Activated CD4-positive, alpha-beta T cell treated with anti-CD3 and anti-CD28 coated beads, Interleukin-2, amount 10 ng/mL, durations not matched to agents 7 days and 5 days (primary cell): ENCODE results near the gene COX5A. TPM values are rescaled to one million over a fixed set of nuclear protein-coding genes. Genes with fewer than 3 reads are reported as not detected.
"Not testable (repeated sequence)": the region's sequence is repeated elsewhere in the genome, so short reads cannot be mapped to it uniquely, and the experiment has no call there.

Experiments used
- CTCF ChIA-PET: fragments of 350-600 bp; sonication (Branson Sonifier 250); formaldehyde crosslinking; loops from one replicate; lab custom pipeline; 2021; ENCODE audit warnings: antibody characterized with exemption; lab: Charles Lee
- POLR2A ChIA-PET: fragments of 350-600 bp; sonication (Branson Sonifier 250); formaldehyde crosslinking; loops from one replicate; lab custom pipeline; 2021; ENCODE audit warnings: antibody characterized with exemption; lab: Charles Lee
- DNase-seq: peaks from one replicate; pipeline ENCODE4 v3.0.0-alpha.2; 2020
- H3K27ac Mint-ChIP-seq: one replicate; pipeline ENCODE4 v1.8.0; 2021; ENCODE audit warnings: mild to moderate bottlenecking, moderate library complexity, mixed read lengths
- H3K27me3 Mint-ChIP-seq: one replicate; pipeline ENCODE4 v1.8.0; 2021; ENCODE audit warnings: mixed read lengths
- H3K36me3 Mint-ChIP-seq: one replicate; pipeline ENCODE4 v1.8.0; 2021; ENCODE audit warnings: low read depth, mixed read lengths
- H3K4me1 Mint-ChIP-seq: one replicate; pipeline ENCODE4 v1.8.0; 2021; ENCODE audit warnings: mixed read lengths
- H3K4me3 Mint-ChIP-seq: one replicate; pipeline ENCODE4 v1.8.0; 2021; ENCODE audit warnings: mild to moderate bottlenecking, moderate library complexity, mixed read lengths
- H3K9me3 Mint-ChIP-seq: one replicate; pipeline ENCODE4 v1.8.0; 2021; ENCODE audit warnings: mixed read lengths
- total RNA-seq, 2 experiments: library from RNA; stranded (reverse); gene quantifications; one replicate each; pipeline ENCODE4 v1.2.3, GENCODE V29; 2021

COX5A gene
- total RNA-seq, 2 experiments from 2014 or later: 236 to 239 TPM

DNA sequence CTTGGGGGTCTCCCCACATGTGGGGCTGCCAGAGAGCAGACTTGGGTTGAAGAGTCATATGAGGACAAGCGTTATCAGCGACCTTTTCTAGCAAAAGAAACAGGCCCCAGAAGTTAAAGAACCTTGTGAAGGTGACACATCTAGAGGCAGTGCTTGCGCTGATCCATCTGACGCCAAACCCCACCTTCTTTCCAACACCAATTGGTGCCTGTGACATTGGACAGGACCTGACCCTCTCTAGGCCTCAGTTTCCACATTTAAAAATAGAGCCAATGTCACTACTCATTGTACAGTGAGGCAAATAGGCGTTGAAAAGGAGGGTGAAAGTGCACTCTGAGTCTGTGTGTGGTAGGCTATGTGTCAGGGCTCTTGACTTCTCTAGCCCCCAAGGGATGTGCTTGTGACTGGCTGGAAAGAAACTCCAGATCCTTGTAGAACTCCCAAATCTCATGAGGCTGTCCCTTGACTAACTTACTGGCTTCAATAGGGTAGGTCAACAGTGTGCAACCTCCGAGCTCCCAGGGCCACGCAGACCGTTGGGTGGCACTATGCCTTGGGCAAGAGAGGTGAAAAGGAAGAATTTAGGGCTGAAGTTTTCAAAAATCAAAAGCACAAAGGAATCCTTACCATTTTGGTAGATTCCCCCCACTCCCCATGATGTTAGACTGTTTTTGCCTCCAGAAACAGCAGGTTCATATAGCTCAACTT is 30.6 kb downstream of the COX5A start:
- Mint-ChIP-seq H3K36me3 (peaks cover 23% of the 10 kb centered on the region), H3K27me3 (no peaks in the 10 kb centered on the region), H3K4me3 (peak overlapping the region; percentile 78), H3K4me1 (peaks cover 35% of the 10 kb centered on the region), H3K9me3 (no peaks in the 10 kb centered on the region), H3K27ac (peak overlapping the region; percentile 88)
- ChIA-PET POLR2A (interaction anchor here (1.4 kb wide), 1 partner anchor 10 kb away, joined by 6 read pairs; no protein-coding TSS in a partner anchor), CTCF (interaction anchor here (1.1 to 2.0 kb wide), 11 partner anchors 10 to 137 kb away, joined by 3 to 10 read pairs (median 6); no protein-coding TSS in a partner anchor)
- DNase-seq: no peak

DNA sequence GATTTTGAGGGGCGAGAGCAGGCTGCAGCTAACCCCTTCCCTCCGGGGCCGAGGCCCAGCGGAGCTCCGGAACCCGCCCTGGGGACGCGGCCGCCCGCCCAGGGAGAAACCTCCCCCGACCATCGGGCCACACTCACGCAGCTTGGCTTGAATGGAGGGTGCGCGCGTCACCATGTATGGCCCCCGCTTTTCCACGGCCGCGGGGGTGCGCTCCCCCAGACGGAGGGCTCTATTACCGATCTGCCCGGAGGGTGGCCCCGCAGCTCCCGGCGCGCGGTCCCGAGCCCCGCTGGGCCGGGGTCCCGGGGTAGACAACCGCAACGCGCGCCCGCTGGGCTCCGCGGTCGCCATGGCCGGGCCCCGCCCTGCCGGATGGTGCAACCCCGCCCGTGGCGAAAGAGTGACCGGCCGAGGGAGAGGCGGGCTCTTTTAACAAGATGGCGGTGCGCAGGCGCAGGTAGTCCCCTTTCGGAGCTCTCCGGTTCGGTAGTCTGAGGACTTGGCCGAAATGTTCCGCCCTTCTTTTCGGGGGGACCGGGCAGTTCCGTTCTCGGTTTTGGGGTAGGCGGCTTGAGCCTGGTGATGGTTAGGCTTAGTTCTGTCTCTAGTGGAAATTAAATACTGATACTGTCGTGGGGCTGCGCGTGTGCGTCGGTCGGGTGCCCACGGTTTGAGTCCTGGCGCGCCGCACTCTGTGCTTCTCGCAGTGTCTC is 31.3 kb downstream of the COX5A start, which contains the start of gene FAM219B:
FAM219B (minus strand) TSS at position 402 of the 713 bp plus-strand sequence; CDS start at position 351, 51 bp downstream.
- H3K9me3 Mint-ChIP-seq: no peaks in the 10 kb centered on the region
- POLR2A ChIA-PET: interaction anchor here (1.1 to 1.4 kb wide), 2 partner anchors 9 to 119 kb away, joined by 3 to 6 read pairs; no protein-coding TSS in a partner anchor
- peak within 1 kb of the TSS; percentile 88 for H3K27ac Mint-ChIP-seq
- peak within 1 kb of the TSS; percentile 78 for H3K4me3 Mint-ChIP-seq
- CTCF ChIA-PET: interaction anchor here (0.6 to 2.0 kb wide), 15 partner anchors 10 to 468 kb away, joined by 3 to 10 read pairs (median 3); partner anchors contain the start of gene CSK
- H3K36me3 Mint-ChIP-seq: peaks cover 25% of the 10 kb centered on the region
- peak; percentile 77 for DNase-seq
- peaks cover 41% of the 10 kb centered on the region for H3K4me1 Mint-ChIP-seq
- H3K27me3 Mint-ChIP-seq: no peaks in the 10 kb centered on the region

DNA sequence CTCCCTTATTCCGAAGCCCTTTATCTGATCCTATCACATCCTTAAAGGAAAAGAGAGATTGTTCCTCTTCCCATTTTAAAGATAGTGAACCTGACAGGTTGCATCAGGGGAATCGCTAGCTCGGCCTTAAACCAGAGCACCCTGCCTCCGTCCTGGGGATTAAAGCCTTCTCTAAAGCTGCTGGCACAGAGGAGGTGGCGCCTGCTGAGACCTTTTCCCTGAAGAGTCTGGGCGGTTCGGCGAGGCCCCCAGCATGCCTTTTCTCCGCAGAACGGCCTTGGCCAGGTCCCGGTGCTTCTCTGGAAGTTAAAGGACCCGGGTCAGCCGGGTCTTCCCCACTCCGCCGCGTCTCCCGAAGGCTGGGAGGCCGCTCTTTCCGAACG is 31.8 kb downstream of the COX5A start:
- no peaks in the 10 kb centered on the region for H3K27me3 Mint-ChIP-seq
- H3K36me3 Mint-ChIP-seq: peaks cover 22% of the 10 kb centered on the region
- POLR2A ChIA-PET: interaction anchor here (1.1 to 1.4 kb wide), 2 partner anchors 9 to 119 kb away, joined by 3 to 6 read pairs; no protein-coding TSS in a partner anchor
- no peaks in the 10 kb centered on the region for H3K9me3 Mint-ChIP-seq
- peaks cover 43% of the 10 kb centered on the region for H3K4me1 Mint-ChIP-seq
- CTCF ChIA-PET: interaction anchor here (0.6 to 2.0 kb wide), 15 partner anchors 9 to 467 kb away, joined by 3 to 10 read pairs (median 3); partner anchors contain the start of gene CSK
- H3K4me3 Mint-ChIP-seq: peak overlapping the region; percentile 78
- peak overlapping the region; percentile 81 for H3K27ac Mint-ChIP-seq
- DNase-seq: peak; percentile 31

DNA sequence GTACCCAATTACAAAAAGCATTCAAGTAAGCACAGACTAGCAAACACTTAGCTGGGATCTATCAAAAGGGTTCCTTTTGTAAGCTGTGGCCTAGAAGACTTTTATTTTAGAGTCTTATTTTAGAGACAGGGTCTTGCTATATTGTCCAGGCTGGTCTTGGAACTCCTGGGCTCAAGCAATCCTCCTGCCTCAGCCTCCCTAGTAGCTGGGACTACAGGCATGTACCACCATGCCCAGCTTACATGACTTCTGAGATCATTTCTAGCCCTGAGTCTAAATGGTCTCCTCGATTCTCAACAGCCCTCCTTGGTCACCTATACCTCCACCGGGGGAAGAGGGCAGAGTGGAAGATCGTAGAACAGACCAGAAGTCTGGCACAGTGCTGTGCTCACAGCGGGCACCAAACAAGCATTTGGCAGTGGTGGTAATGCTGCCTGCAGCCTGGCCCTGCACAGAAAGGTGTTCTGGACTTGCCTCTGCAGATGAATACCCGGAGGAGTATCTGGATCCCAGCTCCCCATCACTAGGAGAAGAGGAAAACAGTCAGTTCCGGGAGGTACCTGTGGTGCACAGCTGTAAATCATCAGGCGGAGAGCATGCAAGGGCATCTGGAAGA is 33.6 kb downstream of the COX5A start:
- H3K36me3 Mint-ChIP-seq: peaks cover 30% of the 10 kb centered on the region
- no peaks in the 10 kb centered on the region for H3K9me3 Mint-ChIP-seq
- peak overlapping the region; percentile 78 for H3K4me3 Mint-ChIP-seq
- DNase-seq: no peak
- ChIA-PET POLR2A (no interaction called here), CTCF (interaction anchor here (1.0 to 1.9 kb wide), 7 partner anchors 17 to 283 kb away, joined by 3 to 4 read pairs (median 3); partner anchors contain the start of gene COX5A)
- H3K27me3 Mint-ChIP-seq: no peaks in the 10 kb centered on the region
- H3K27ac Mint-ChIP-seq: peak overlapping the region; percentile 43
- peaks cover 52% of the 10 kb centered on the region for H3K4me1 Mint-ChIP-seq

DNA sequence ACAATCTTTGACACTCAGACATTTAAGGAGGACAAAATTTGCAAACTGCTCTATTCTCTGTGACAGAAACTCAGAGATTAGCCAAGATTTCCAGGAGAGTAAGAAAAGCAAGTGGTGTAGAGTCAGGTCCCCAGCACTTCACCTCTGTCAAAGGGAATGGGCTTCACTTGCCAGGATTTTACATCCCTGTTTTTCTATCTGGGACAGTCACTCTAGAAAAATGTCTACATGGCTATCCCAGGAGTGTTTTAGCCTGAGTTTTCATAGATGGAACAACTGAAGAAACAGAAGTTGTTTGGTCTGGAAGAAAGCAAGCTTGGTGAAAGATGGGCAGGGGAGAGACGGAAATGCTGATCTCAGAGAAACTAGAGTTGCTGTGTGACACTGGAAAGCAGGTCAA is 34.2 kb downstream of the COX5A start:
- no peak for DNase-seq
- H3K36me3 Mint-ChIP-seq: peaks cover 30% of the 10 kb centered on the region
- POLR2A ChIA-PET: no interaction called here
- H3K4me1 Mint-ChIP-seq: peaks cover 58% of the 10 kb centered on the region
- no peak overlapping the region for H3K4me3 Mint-ChIP-seq
- CTCF ChIA-PET: interaction anchor here (0.6 to 1.9 kb wide), 8 partner anchors 18 to 282 kb away, joined by 3 to 4 read pairs (median 3); partner anchors contain the start of gene COX5A
- no peaks in the 10 kb centered on the region for H3K9me3 Mint-ChIP-seq
- H3K27ac Mint-ChIP-seq: no peak overlapping the region
- H3K27me3 Mint-ChIP-seq: no peaks in the 10 kb centered on the region

DNA sequence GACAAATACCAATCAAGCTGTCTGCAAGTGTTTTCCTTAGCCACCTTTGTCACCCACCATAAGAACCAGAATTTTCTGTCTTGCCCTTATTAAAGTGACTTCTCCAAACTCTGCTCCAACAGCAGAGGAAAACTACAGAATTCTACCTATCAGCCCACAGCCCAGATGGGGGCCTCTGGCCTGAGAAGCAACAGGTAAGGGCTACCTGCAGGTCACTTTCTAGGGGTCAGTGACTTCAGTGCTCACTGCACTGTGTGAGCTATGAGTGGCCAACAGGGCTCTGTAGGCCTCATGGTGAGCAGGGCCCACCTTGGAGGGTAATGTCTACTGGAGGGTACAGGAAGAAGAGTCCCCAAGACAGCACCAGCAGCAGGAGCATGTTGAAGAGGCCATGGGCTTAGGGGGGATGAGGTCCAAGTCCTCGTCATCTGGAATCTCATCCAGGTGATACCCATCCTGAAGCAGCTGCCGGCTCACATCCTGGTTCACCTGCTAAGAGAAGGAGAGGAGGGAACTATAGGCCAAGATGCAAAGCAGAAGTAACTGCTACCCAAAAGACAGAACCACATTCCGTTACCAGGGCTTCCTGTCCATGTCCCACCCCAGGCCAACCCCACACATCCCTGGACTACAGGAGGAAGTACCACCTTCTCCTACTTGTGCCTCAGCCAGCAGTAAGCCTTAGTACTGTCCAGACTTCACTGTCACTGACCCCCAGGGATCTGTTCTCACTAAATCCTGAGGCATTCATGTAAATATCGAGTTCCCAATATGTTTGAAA is 35.4 kb downstream of the COX5A start:
- H3K36me3 Mint-ChIP-seq: peaks cover 32% of the 10 kb centered on the region
- no peak for DNase-seq
- ChIA-PET POLR2A (interaction anchor here (1.3 kb wide), 1 partner anchor 44 kb away, joined by 5 read pairs; no protein-coding TSS in a partner anchor), CTCF (interaction anchor here (0.6 to 3.1 kb wide), 38 partner anchors 9 to 357 kb away, joined by 3 to 19 read pairs (median 4); partner anchors contain the start of genes COX5A, CPLX3, MPI and ULK3)
- no peak overlapping the region for H3K4me3 Mint-ChIP-seq
- H3K4me1 Mint-ChIP-seq: peaks cover 54% of the 10 kb centered on the region
- H3K27ac Mint-ChIP-seq: peak overlapping the region; percentile 50
- H3K9me3 Mint-ChIP-seq: no peaks in the 10 kb centered on the region
- no peaks in the 10 kb centered on the region for H3K27me3 Mint-ChIP-seq

DNA sequence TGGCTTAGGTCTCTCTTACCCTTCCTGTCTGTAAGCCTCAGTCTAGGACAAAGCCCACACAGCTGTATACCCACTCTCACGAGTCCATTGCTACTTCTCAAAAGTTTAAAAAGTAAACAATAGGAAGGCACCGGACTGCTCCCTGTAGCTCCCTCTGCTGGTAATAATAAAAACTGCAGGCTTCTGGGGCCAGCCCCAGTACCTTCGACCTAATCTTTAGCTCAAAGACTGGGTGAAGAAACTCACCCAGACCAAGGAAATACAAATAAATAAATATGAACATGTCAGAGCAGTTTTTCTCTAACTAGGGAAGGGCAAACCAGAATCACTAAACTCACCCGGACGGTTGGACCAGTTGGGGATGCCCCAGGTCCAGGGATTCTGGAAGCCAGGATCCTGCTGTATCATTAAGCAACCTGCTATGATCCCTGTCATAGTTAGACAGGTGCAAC is 36.2 kb downstream of the COX5A start:
- peak; percentile 71 for DNase-seq
- ChIA-PET CTCF (interaction anchor here (0.6 to 3.1 kb wide), 46 partner anchors 8 to 356 kb away, joined by 3 to 19 read pairs (median 4); partner anchors contain the start of genes COX5A, CPLX3, MPI and ULK3), POLR2A (interaction anchor here (1.3 kb wide), 1 partner anchor 43 kb away, joined by 5 read pairs; no protein-coding TSS in a partner anchor)
- Mint-ChIP-seq H3K36me3 (peaks cover 38% of the 10 kb centered on the region), H3K27ac (peak overlapping the region; percentile 41), H3K4me1 (peaks cover 46% of the 10 kb centered on the region), H3K27me3 (no peaks in the 10 kb centered on the region), H3K4me3 (no peak overlapping the region), H3K9me3 (no peaks in the 10 kb centered on the region)

DNA sequence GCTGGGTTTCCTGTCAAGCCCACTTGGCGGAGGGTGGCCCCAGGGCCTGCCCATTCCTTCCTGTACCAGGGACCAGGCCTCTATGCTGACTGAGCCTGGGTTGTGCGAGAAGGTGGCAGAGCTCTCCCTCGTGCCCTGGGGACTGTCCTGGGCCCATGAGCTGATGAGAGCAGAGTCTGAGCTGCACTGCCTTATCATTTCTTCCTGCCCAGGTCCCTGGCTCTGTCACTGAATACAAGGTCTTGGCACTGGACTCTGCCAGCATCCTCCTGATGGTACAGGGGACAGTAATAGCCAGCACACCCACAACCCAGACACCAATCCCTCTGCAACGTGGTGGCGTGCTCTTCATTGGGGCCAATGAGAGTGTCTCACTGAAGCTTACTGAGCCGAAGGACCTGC is 40.6 kb downstream of the COX5A start:
- H3K36me3 Mint-ChIP-seq: peaks cover 43% of the 10 kb centered on the region

DNA sequence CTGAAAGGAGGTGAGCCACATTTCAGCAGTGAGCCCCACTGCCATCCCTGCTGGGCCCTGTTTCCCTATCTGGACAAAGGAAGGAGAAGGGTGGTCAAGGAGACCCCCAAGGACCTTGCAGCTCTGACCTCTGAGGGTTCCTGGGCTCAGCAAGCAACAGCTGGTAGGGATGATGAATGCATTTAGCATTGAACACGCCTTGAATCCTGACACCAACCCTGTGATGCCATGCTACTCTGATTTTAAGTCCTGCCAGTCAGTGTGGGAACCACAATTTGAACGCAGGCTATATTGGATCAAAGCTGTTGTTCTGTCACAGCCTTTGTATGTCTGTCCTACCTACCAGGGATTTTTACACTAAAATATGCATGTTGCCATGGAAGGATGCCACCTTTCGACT is 41.6 kb downstream of the COX5A start:
- Mint-ChIP-seq H3K4me1 (peaks cover 43% of the 10 kb centered on the region), H3K36me3 (peaks cover 46% of the 10 kb centered on the region), H3K4me3 (no peak overlapping the region), H3K27me3 (no peaks in the 10 kb centered on the region), H3K27ac (peak overlapping the region; percentile 17), H3K9me3 (no peaks in the 10 kb centered on the region)
- ChIA-PET POLR2A (interaction anchor here (1.5 kb wide), 1 partner anchor 10 kb away, joined by 6 read pairs; the partner anchor contains the start of gene FAM219B), CTCF (interaction anchor here (0.9 to 2.5 kb wide), 10 partner anchors 10 to 161 kb away, joined by 3 to 7 read pairs (median 3); partner anchors contain the start of genes FAM219B, SCAMP2 and ULK3)
- no peak for DNase-seq

More for the DNA sequence above, 40.6 kb downstream of the COX5A start:
- Mint-ChIP-seq H3K9me3 (no peaks in the 10 kb centered on the region), H3K4me1 (peaks cover 43% of the 10 kb centered on the region), H3K27ac (peak overlapping the region; percentile 74), H3K27me3 (no peaks in the 10 kb centered on the region), H3K4me3 (no peak overlapping the region)
- CTCF ChIA-PET: interaction anchor here (0.9 to 2.5 kb wide), 10 partner anchors 9 to 126 kb away, joined by 3 to 7 read pairs (median 3); partner anchors contain the start of genes FAM219B and SCAMP2
- POLR2A ChIA-PET: interaction anchor here (0.7 to 1.5 kb wide), 2 partner anchors 9 to 15 kb away, joined by 3 to 6 read pairs; partner anchors contain the start of gene FAM219B
- no peak for DNase-seq

DNA sequence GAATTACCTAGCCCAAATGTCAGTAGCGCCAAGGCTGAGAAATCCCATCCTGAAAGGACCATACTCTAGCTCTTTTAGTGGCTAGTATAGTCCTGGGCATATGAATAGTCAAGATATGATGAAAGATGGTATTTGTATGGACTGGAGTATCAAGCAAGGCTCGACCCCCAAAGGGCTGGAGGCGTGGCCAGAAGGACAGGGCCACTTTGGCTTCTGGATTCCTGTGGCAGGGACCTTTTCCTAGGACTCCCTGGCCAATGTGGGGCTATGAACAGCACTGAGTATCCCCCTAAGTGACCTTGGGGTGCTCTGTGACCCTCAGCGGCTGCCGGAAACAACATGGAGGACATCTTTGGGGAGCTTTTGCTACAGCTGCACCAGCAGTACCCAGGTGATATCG is 42.0 kb downstream of the COX5A start:
- ChIA-PET POLR2A (no interaction called here), CTCF (interaction anchor here (0.7 to 2.3 kb wide), 7 partner anchors 13 to 161 kb away, joined by 3 to 5 read pairs (median 3); partner anchors contain the start of gene ULK3)
- Mint-ChIP-seq H3K4me1 (peaks cover 48% of the 10 kb centered on the region), H3K27ac (peak overlapping the region; percentile 50), H3K9me3 (no peaks in the 10 kb centered on the region), H3K4me3 (no peak overlapping the region), H3K27me3 (no peaks in the 10 kb centered on the region), H3K36me3 (peaks cover 50% of the 10 kb centered on the region)
- DNase-seq: no peak

DNA sequence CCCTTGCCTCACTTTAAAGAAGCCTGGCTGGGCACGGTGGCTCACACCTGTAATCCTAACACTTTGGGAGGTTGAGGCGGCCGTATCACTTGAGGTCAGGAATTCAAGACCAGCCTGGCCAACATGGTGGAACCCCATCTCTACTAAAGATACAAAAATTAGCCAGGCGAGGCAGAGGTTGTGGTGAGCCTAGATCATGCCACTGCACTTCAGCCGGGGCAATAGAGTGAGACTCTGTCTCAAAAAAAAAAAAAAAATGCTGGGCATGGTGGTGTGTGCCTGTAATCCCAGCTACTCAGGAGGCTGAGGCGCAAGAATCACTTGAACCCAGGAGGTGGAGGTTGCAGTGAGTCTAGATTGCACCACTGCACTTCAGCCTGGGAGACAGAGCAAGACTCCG is 43.5 kb downstream of the COX5A start:
- POLR2A ChIA-PET: interaction anchor here (0.6 kb wide), 1 partner anchor 258 kb away, joined by 3 read pairs; no protein-coding TSS in a partner anchor
- CTCF ChIA-PET: interaction anchor here (0.6 to 2.3 kb wide), 7 partner anchors 12 to 124 kb away, joined by 3 to 10 read pairs (median 5); partner anchors contain the start of gene FAM219B
- not testable (repeated sequence) for DNase-seq, H3K4me3 Mint-ChIP-seq, H3K27me3 Mint-ChIP-seq, H3K9me3 Mint-ChIP-seq
- Mint-ChIP-seq H3K36me3 (peaks cover 50% of the 10 kb centered on the region), H3K4me1 (peaks cover 53% of the 10 kb centered on the region), H3K27ac (peak overlapping the region; percentile 97)
